ENCODE measurements around the gene MAP3K8.
"Not testable (repeated sequence)": the region's sequence is repeated elsewhere in the genome, so short reads cannot be mapped to it uniquely, and the experiment has no call there.

Gene MAP3K8

GRCh38 chr10:30422981-30423654 is 10.9 kb upstream of the MAP3K8 start (continued):
- TF ChIP-seq PATZ1 (CRISPR knock-in tag; IDR thresholded peaks at IDR 0.05; ENCODE audit: borderline replicate concordance) (no peak), TCF4 (CRISPR knock-in tag; IDR thresholded peaks at IDR 0.05; ENCODE audit: borderline replicate concordance) (no peak), ARNTL (CRISPR knock-in tag; IDR thresholded peaks at IDR 0.05; ENCODE audit: borderline replicate concordance, low read depth) (no peak), ESRRG (CRISPR knock-in tag; IDR thresholded peaks at IDR 0.05) (no peak), ZNF70 (CRISPR knock-in tag; IDR thresholded peaks at IDR 0.05) (no peak), ZNF565 (CRISPR knock-in tag; conservative IDR thresholded peaks at IDR 0.05; ENCODE audit: low read depth) (no peak)

DNA sequence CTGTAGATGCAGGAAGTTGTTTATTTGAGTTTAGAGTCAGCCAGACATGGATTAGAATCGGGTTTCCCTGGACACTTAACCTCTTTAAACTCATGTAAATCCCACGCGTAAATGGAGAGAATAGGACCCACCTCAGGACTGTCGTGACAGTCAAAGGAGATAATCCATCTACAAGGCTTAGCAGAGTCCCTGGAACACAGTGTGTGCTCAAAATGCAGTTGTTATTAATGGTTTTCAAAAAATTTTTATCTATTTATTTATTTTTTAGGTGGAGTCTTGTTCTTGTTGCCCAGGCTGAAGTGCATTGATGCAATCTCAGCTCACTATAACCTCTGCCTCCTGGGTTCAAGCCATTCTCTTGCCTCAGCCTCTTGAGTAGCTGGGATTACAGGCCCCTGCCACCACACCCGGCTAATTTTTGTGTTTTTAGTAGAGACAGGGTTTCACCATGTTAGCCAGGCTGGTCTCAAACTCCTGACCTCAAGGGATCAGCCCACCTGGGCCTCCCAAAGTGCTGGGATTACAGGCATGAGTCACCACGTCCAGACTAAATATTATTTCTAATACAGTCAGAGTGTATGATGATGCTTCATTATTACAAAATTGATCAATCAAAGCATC is 10.2 kb upstream of the MAP3K8 start:
- not testable (repeated sequence) for ATAC-seq

- no peak for ATAC-seq
- TF ChIP-seq ZC3H10 (CRISPR knock-in tag; IDR thresholded peaks at IDR 0.05) = no peak
- TF ChIP-seq SNAI2 (CRISPR knock-in tag; IDR thresholded peaks at IDR 0.05) = no peak
- TF ChIP-seq PATZ1 (CRISPR knock-in tag; IDR thresholded peaks at IDR 0.05; ENCODE audit: borderline replicate concordance) = no peak
- TF ChIP-seq ZNF565 (CRISPR knock-in tag; conservative IDR thresholded peaks at IDR 0.05; ENCODE audit: low read depth) = no peak
- no peak for TF ChIP-seq ZFP3 (CRISPR knock-in tag; IDR thresholded peaks at IDR 0.05)
- TF ChIP-seq ZFP30 (CRISPR knock-in tag; IDR thresholded peaks at IDR 0.05) = no peak
- TF ChIP-seq, protein P1, sequence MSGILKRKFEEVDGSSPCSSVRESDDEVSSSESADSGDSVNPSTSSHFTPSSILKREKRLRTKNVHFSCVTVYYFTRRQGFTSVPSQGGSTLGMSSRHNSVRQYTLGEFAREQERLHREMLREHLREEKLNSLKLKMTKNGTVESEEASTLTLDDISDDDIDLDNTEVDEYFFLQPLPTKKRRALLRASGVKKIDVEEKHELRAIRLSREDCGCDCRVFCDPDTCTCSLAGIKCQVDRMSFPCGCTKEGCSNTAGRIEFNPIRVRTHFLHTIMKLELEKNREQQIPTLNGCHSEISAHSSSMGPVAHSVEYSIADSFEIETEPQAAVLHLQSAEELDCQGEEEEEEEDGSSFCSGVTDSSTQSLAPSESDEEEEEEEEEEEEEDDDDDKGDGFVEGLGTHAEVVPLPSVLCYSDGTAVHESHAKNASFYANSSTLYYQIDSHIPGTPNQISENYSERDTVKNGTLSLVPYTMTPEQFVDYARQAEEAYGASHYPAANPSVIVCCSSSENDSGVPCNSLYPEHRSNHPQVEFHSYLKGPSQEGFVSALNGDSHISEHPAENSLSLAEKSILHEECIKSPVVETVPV (CRISPR knock-in tag; IDR thresholded peaks at IDR 0.05) = no peak
- no peak for TF ChIP-seq TCF4 (CRISPR knock-in tag; IDR thresholded peaks at IDR 0.05; ENCODE audit: borderline replicate concordance)
- no peak for TF ChIP-seq RARB (CRISPR knock-in tag; IDR thresholded peaks at IDR 0.05)
- TF ChIP-seq CSDC2 (CRISPR knock-in tag; IDR thresholded peaks at IDR 0.05) = no peak
- TF ChIP-seq ZNF70 (CRISPR knock-in tag; IDR thresholded peaks at IDR 0.05) = no peak
Observed at GRCh38 chr10:30425336-30426075, 8.5 kb upstream of the MAP3K8 start.

DNA sequence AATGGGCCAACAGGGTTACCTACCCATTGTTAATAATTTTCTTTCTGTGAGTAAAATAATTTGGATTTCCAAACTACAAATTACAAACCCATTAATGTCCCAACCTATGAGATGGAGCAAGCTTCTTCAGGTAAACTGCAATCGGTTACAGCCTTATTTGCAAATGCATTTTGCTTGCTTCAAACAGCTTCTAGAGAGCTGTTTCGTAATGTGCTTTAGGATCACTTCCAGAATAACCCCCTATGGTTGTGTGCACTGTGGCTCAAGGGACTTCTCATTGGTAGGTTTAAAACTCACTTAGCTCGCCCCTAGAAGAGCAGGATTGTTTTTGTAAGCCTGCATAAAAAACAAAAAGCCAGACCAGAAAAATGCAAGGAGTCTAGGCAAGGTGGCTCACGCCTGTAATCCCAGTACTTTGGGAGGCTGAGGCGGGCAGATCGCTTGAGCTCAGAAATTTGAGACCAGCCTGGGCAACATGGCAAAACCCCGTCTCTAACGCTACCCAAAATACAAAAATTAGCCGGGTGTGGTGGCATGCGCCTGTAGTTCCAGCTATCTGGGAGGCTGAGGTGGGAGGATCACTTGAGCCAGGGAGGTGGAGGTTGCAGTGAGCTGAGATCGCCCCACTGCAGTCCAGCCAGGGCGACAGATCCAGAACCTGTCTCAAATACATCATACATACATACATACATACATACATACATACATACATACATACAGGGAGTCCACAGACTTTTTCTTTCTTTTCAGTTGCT is 3.3 kb upstream of the MAP3K8 start:
- no peak for ATAC-seq
- TF ChIP-seq GLIS3 (CRISPR knock-in tag; IDR thresholded peaks at IDR 0.05) = no peak
- no peak for TF ChIP-seq CSDC2 (CRISPR knock-in tag; IDR thresholded peaks at IDR 0.05)
- TF ChIP-seq ZC3H10 (CRISPR knock-in tag; IDR thresholded peaks at IDR 0.05) = no peak
- TF ChIP-seq, protein P1 (CRISPR knock-in tag; IDR thresholded peaks at IDR 0.05) = no peak
- TF ChIP-seq, protein P2, sequence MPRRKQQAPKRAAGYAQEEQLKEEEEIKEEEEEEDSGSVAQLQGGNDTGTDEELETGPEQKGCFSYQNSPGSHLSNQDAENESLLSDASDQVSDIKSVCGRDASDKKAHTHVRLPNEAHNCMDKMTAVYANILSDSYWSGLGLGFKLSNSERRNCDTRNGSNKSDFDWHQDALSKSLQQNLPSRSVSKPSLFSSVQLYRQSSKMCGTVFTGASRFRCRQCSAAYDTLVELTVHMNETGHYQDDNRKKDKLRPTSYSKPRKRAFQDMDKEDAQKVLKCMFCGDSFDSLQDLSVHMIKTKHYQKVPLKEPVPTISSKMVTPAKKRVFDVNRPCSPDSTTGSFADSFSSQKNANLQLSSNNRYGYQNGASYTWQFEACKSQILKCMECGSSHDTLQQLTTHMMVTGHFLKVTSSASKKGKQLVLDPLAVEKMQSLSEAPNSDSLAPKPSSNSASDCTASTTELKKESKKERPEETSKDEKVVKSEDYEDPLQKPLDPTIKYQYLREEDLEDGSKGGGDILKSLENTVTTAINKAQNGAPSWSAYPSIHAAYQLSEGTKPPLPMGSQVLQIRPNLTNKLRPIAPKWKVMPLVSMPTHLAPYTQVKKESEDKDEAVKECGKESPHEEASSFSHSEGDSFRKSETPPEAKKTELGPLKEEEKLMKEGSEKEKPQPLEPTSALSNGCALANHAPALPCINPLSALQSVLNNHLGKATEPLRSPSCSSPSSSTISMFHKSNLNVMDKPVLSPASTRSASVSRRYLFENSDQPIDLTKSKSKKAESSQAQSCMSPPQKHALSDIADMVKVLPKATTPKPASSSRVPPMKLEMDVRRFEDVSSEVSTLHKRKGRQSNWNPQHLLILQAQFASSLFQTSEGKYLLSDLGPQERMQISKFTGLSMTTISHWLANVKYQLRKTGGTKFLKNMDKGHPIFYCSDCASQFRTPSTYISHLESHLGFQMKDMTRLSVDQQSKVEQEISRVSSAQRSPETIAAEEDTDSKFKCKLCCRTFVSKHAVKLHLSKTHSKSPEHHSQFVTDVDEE (CRISPR knock-in tag; IDR thresholded peaks at IDR 0.05) = no peak
- no peak for TF ChIP-seq TCF4 (CRISPR knock-in tag; IDR thresholded peaks at IDR 0.05; ENCODE audit: borderline replicate concordance)
- TF ChIP-seq ISL1 (CRISPR knock-in tag; IDR thresholded peaks at IDR 0.05) = no peak

Measured in SK-N-SH treated with all-trans-retinoic acid at 6 μM for 48 hours (cell line).